Heart left ventricle (tissue), 16 donors: ENCODE measurements around the gene EP400. TPM values are rescaled to one million over a fixed set of nuclear protein-coding genes. Genes with fewer than 3 reads are reported as not detected.
A peak's percentile ranks its signal among the peaks of the same experiment; 100 is the strongest.

Experiments used
- ATAC-seq, 4 donors: fragments of 200-7000 bp; cut with Tn5 transposase; one replicate each; pipeline ENCODE4 v1.9.1; 2020 to 2022; ENCODE audit warnings: moderate library complexity in 4 of 4, mild to moderate bottlenecking in 3 of 4, moderate number of reproducible peaks in 1 of 4
- DNase-seq, 5 donors: peaks; one replicate each; pipeline ENCODE4 v3.0.0-alpha.2; 2020
- H3K27ac ChIP-seq, 12 donors: fragments of 200-600 bp; sonication (generic) in 4 of 12; one replicate each; pipeline versions ENCODE4 v1.5.0 to v1.8.0; 2016 to 2022; ENCODE audit warnings: mild to moderate bottlenecking in 2 of 12
- H3K27me3 ChIP-seq, 9 donors: fragments of 200-600 bp; sonication (generic) in 2 of 9; one replicate each; pipeline versions ENCODE4 v1.5.1 to v1.8.0; 2016 to 2022; ENCODE audit warnings: mild to moderate bottlenecking in 3 of 9
- H3K36me3 ChIP-seq, 9 donors: fragments of 200-600 bp; sonication (generic) in 2 of 9; one replicate each; pipeline versions ENCODE4 v1.5.0 to v1.8.0; 2018 to 2022; ENCODE audit warnings: mild to moderate bottlenecking in 2 of 9
- H3K4me1 ChIP-seq, 12 donors: fragments of 200-600 bp; sonication (generic) in 4 of 12; one replicate each; pipeline versions ENCODE4 v1.5.0 to v1.8.0; 2016 to 2022; ENCODE audit warnings: mild to moderate bottlenecking in 3 of 12
- H3K4me3 ChIP-seq, 12 donors: fragments of 200-600 bp; sonication (generic) in 4 of 12; one replicate each; pipeline versions ENCODE4 v1.5.0 to v1.8.0; 2017 to 2022; ENCODE audit warnings: mild to moderate bottlenecking in 9 of 12, moderate library complexity in 4 of 12
- H3K9me3 ChIP-seq, 12 donors: fragments of 200-600 bp; sonication (generic) in 4 of 12; one replicate each; pipeline versions ENCODE4 v1.5.0 to v1.8.0; 2016 to 2022; ENCODE audit warnings: mild to moderate bottlenecking in 1 of 12
- POLR2A ChIP-seq, 2 donors: fragments of 450-650 bp; IDR thresholded peaks; one replicate each; pipeline ENCODE4 v1.6.1; 2017; ENCODE audit warnings: antibody characterized with exemption in 2 of 2, mild to moderate bottlenecking in 2 of 2, moderate library complexity in 2 of 2
- WGBS, 4 donors: extraction: QIAGEN DNeasy Blood & Tissue Kit in 2 of 4; methylation state at CpG; one replicate each; pipeline versions ENCODE4 v1.1.5 to v1.1.7; 2013 to 2018; 5-methylcytosine and 5-hydroxymethylcytosine counted together
- intact Hi-C, 10 donors: fragments of 100-400 bp; cut with DNase I; formaldehyde crosslinking; loops; one replicate each; pipeline versions ENCODE4 v1.11.1 to v1.14.2; 2022
- polyA plus RNA-seq, 2 donors: library from polyadenylated mRNA; stranded (reverse); fragments of 200-250 nt; gene quantifications; one replicate each; pipeline ENCODE4 v1.2.3, GENCODE V29; 2013
- total RNA-seq, 9 donors: library from RNA; depleted of rRNA in 2 of 9; stranded (reverse); fragments of >200 nt in 2 of 9; fragmentation: NEBNext Ultra II Directional in 3 of 9; extraction: Animal tissue kit (Norgen Biotek cat#: 25700) in 3 of 9; gene quantifications; one replicate each; pipeline versions ENCODE4 v1.1.0 to v1.2.4, GENCODE V29; 2016 to 2023
- TF ChIP-seq, protein P1 (sequence below), 12 donors: fragments of 200-600 bp; sonication (generic) in 4 of 12; IDR thresholded peaks; one replicate each; pipeline versions ENCODE4 v1.5.0 to v1.8.0; 2018 to 2022; ENCODE audit warnings: antibody characterized with exemption in 12 of 12, mild to moderate bottlenecking in 5 of 12
- donor health status: ischemic (EF 13 %, LVEDD 7.1; RV severe dilation, severe dysfunction).
- donor health status: healthy with polysubstance abuse.
- donor health status: DM: no; HTN: yes; CAD: no.
- donor health status: DM: no; HTN: no; CAD: no.
- donor health status: ischemic (EF 25% LVEDD 6.9; RV normal size, moderate dysfunction).
- donor health status: ischemic (EF 25% LVEDD 5.7; RV mildly dilated, moderate dysfunction).
- donor health status: healthy.
- donor health status: DM: yes; HTN: yes; CAD: no.
- donor health status: ischemic (EF 35%, LVEDD 5.7; RV mildly dilated, moderate dysfunction).
- donor health status: nonischemic (EF 11% LVEDD 7.7; RV severe dilation, severe dysfunction).
- donor health status: DM: yes; HTN: yes; CAD: no.
- donor health status: PGD.
- donor health status: ischemic (EF 29% LVEDD 5.4; RV normal size, mild dysfunction).
- donor health status: nonischemic (EF 23%, LVEDD 6.1; RV moderate dilation, normal function).

The EP400 gene
- total and polyA plus RNA-seq, 11 donors, result 9.8 to 27.8 (median 13.5) TPM

DNA sequence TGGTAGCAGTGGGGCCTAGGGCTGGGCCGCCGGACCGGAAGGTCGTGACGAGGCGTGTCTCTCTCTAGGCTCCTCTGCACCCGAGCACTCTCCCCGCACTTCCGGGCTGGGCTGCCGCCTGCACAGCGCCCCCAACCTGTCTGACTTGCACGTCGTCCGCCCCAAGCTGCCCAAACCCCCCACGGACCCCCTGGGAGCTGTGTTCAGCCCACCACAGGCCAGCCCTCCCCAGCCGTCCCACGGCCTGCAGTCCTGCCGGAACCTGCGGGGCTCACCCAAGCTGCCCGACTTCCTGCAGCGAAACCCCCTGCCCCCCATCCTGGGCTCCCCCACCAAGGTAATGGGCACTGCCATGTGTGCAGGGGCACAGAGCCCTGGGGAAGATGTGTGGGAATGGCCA is 33.9 kb upstream of the EP400 start:
- H3K27me3 ChIP-seq, result no peaks in the 10 kb centered on the region
- intact Hi-C loops, result no loop called here
- H3K36me3 ChIP-seq, result peaks cover 0 to 87% (median 84%) of the 10 kb centered on the region in 9 donors
- TF ChIP-seq, protein P1, sequence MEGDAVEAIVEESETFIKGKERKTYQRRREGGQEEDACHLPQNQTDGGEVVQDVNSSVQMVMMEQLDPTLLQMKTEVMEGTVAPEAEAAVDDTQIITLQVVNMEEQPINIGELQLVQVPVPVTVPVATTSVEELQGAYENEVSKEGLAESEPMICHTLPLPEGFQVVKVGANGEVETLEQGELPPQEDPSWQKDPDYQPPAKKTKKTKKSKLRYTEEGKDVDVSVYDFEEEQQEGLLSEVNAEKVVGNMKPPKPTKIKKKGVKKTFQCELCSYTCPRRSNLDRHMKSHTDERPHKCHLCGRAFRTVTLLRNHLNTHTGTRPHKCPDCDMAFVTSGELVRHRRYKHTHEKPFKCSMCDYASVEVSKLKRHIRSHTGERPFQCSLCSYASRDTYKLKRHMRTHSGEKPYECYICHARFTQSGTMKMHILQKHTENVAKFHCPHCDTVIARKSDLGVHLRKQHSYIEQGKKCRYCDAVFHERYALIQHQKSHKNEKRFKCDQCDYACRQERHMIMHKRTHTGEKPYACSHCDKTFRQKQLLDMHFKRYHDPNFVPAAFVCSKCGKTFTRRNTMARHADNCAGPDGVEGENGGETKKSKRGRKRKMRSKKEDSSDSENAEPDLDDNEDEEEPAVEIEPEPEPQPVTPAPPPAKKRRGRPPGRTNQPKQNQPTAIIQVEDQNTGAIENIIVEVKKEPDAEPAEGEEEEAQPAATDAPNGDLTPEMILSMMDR (IDR thresholded peaks at IDR 0.05), result no peak
- TF ChIP-seq POLR2A (IDR thresholded peaks at IDR 0.05), result no peak
- ATAC-seq (no peak), DNase-seq (peak in 1 of 5 donors; percentile 51)
- no peak overlapping the region for H3K27ac ChIP-seq
- WGBS, 4 donors, result 91 to 96% (median 94%) methylated on average over 15 to 21 of the region's 21 CpGs
- H3K4me3 ChIP-seq, result no peak overlapping the region
- H3K4me1 ChIP-seq, result peaks cover 3 to 22% (median 16%) of the 10 kb centered on the region in 12 donors
- no peaks in the 10 kb centered on the region for H3K9me3 ChIP-seq

DNA sequence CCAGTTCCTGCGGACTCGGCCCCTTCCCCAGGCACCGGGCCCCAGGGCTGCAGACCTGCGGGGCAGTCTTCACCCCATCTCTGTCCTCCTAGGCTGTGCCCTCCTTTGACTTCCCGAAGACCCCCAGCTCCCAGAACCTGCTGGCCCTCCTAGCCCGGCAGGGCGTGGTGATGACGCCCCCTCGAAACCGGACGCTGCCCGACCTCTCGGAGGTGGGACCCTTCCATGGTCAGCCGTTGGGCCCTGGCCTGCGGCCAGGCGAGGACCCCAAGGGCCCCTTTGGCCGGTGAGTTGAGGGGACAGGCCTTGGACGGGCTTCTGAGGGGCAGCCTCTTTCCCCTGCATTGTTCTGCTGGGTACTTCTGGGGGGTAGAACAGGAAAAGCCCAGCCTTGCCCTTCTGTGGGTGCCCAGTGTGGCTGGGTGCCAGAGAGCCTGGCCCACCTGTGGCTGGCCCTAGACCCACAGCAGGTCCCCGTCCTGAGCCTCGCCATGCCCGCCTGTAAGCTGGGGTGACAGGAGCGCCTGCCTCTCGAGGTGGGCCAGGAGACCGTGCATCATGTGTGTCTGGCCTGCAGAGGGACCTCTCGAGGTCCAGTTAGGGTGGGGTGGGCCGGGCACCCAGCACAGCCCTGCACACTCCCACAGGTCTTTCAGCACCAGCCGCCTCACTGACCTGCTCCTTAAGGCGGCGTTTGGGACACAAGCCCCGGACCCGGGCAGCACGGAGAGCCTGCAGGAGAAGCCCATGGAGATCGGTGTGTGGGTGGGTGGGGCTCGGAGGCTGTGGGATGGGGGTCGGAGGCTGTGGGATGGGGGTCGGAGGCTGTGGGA is 33.2 kb upstream of the EP400 start:
- TF ChIP-seq, protein P1 (IDR thresholded peaks at IDR 0.05), result no peak
- no peak for TF ChIP-seq POLR2A (IDR thresholded peaks at IDR 0.05)
- ATAC-seq, result no peak

DNA sequence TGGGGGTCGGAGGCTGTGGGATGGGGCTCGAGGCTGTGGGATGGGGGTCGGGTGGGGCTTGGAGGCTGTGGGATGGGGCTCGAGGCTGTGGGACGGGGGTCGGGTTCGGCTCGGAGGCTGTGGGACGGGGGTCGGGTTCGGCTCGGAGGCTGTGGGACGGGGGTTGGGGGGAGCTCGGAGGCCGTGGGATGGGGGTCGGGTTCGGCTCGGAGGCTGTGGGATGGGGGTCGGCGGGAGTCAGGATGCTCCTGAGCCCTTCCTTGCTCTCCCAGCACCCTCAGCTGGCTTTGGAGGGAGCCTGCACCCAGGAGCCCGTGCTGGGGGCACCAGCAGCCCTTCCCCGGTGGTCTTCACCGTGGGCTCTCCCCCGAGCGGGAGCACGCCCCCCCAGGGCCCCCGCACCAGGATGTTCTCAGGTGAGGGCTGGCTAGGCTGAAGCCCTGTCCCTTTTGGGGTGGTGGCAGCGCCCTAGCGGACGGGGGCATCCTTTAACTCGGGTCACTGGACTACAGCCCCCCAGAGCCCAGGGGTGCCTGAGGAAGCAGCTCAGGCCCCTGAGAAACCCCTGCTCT is 32.5 kb upstream of the EP400 start:
- TF ChIP-seq, protein P1 (IDR thresholded peaks at IDR 0.05), result no peak
- no peak for TF ChIP-seq POLR2A (IDR thresholded peaks at IDR 0.05)
- no peaks in the 10 kb centered on the region for H3K9me3 ChIP-seq
- no peak overlapping the region for H3K4me3 ChIP-seq
- WGBS, 4 donors, result 80 to 94% (median 85%) methylated on average over 9 to 31 of the region's 31 CpGs
- ATAC-seq, result no peak
- intact Hi-C loops, result no loop called here
- H3K36me3 ChIP-seq, result peaks cover 0 to 87% (median 83%) of the 10 kb centered on the region in 9 donors
- H3K27ac ChIP-seq, result no peak overlapping the region
- no peak for DNase-seq
- H3K4me1 ChIP-seq, result peaks cover 2 to 21% (median 13%) of the 10 kb centered on the region in 12 donors
- no peaks in the 10 kb centered on the region for H3K27me3 ChIP-seq

More for the DNA sequence above, 33.2 kb upstream of the EP400 start:
- DNase-seq, result peak in 1 of 5 donors; percentile 53
- H3K36me3 ChIP-seq, result peaks cover 0 to 87% (median 84%) of the 10 kb centered on the region in 9 donors
- H3K27me3 ChIP-seq, result no peaks in the 10 kb centered on the region
- no peaks in the 10 kb centered on the region for H3K9me3 ChIP-seq
- H3K4me3 ChIP-seq, result no peak overlapping the region
- no peak overlapping the region for H3K27ac ChIP-seq
- intact Hi-C loops, result no loop called here
- 77 to 92% (median 91%) methylated on average over 17 to 36 of the region's 36 CpGs for WGBS, 4 donors
- peaks cover 3 to 21% (median 16%) of the 10 kb centered on the region in 12 donors for H3K4me1 ChIP-seq

DNA sequence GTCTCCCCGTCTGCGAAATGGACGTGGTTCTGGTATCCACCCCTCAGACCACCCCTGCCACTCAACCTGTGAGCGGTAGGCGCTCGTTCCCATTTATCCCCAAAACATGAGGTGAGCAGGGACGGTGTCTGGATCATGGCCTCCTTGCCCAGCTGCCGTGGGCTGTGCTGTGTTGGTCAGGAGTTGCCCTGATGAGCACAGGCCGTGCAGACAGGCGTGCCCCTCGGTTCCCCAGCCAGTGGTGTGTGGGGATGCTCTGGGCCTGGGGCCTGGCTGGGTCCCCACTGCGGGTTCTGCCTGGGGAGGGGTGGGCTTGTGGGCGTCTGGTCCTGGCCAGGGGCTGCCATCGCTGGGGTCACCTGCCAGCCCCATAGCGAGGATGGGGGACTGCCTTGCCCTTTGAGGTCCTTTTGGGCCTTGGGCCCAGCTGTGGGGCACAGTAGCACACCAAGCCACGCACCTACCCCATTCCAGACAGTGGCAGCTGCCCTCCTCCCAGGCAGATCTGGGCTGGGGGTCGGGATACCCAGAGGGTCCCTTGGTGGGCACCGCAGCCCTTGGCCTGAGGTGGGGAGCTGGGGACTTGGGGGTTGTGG is 31.9 kb upstream of the EP400 start:
- intact Hi-C loops, result no loop called here

More for the DNA sequence above, 31.9 kb upstream of the EP400 start:
- TF ChIP-seq POLR2A (IDR thresholded peaks at IDR 0.05), result no peak
- TF ChIP-seq, protein P1 (IDR thresholded peaks at IDR 0.05), result no peak
- Histone ChIP-seq H3K27ac (no peak overlapping the region), H3K36me3 (peaks cover 0 to 88% (median 80%) of the 10 kb centered on the region in 9 donors), H3K9me3 (no peaks in the 10 kb centered on the region), H3K27me3 (no peaks in the 10 kb centered on the region), H3K4me3 (no peak overlapping the region), H3K4me1 (peaks cover 0 to 20% (median 8%) of the 10 kb centered on the region in 12 donors)
- DNase-seq, result peak in 2 of 5 donors; percentile 16 to 59
- ATAC-seq, result no peak
- WGBS, 4 donors, result 91 to 93% (median 92%) methylated on average over 8 to 18 of the region's 18 CpGs
